Islet precursor cell (in vitro differentiated cells): ENCODE data around the gene MGRN1.

Experiments
- DNase-seq: peaks from one replicate; pipeline ENCODE4 v3.0.0-alpha.2; 2018

Gene MGRN1

GRCh38 chr16:4606354-4606753 is 18.3 kb upstream of the MGRN1 start:
- DNase-seq: no peak

- DNase-seq: no peak
Measured at GRCh38 chr16:4607841-4608703, 16.6 kb upstream of the MGRN1 start.

GRCh38 chr16:4608704-4608980 is 16.0 kb upstream of the MGRN1 start:
- no peak for DNase-seq

- no peak for DNase-seq
Measured at GRCh38 chr16:4609200-4610010, 15.2 kb upstream of the MGRN1 start.

GRCh38 chr16:4610011-4611005 is 14.3 kb upstream of the MGRN1 start:
- DNase-seq: no peak

- DNase-seq: no peak
Measured at GRCh38 chr16:4611337-4612021, 13.1 kb upstream of the MGRN1 start.

- DNase-seq: no peak
Measured at GRCh38 chr16:4612474-4612931, 12.1 kb upstream of the MGRN1 start.

GRCh38 chr16:4612977-4613635 is 11.5 kb upstream of the MGRN1 start:
- DNase-seq: peak; percentile 91

- no peak for DNase-seq
Measured at GRCh38 chr16:4613636-4614570, 10.7 kb upstream of the MGRN1 start.

GRCh38 chr16:4614571-4615383 is 9.8 kb upstream of the MGRN1 start, which contains the start of gene UBALD1:
Gene UBALD1, minus strand, starts transcription at chr16:4614888. Its CDS starts 91 bp downstream, at chr16:4614797.
- peak; percentile 94 for DNase-seq

GRCh38 chr16:4615384-4616046 is 9.1 kb upstream of the MGRN1 start:
- no peak for DNase-seq

- peak; percentile 100 for DNase-seq
Measured at GRCh38 chr16:4616047-4616811, 8.4 kb upstream of the MGRN1 start.

GRCh38 chr16:4617880-4618279 is 6.7 kb upstream of the MGRN1 start:
- no peak for DNase-seq

GRCh38 chr16:4618645-4619418 is 5.8 kb upstream of the MGRN1 start:
- no peak for DNase-seq

GRCh38 chr16:4623593-4623992 is 1.0 kb upstream of the MGRN1 start:
- DNase-seq: no peak

- DNase-seq: no peak
Measured at GRCh38 chr16:4624827-4625559, 367 bp downstream of the MGRN1 start.
